Chondrocyte (in vitro differentiated cells): ENCODE results near the gene MACROD2. TPM values are rescaled to one million over a fixed set of nuclear protein-coding genes. Genes with fewer than 3 reads are reported as not detected.

Experiments used
- DNase-seq: peaks from one replicate; pipeline ENCODE4 v3.0.0; 2021; ENCODE audit warnings: mixed read lengths, low spot score
- H3K27ac Mint-ChIP-seq: one replicate; pipeline ENCODE4 v1.8.0; 2021; ENCODE audit warnings: mild to moderate bottlenecking, moderate library complexity, mixed read lengths; ENCODE audit not compliant: unreplicated experiment
- H3K27me3 Mint-ChIP-seq: 2 replicates; pipeline ENCODE4 v1.8.0; 2021; ENCODE audit warnings: low read depth, mixed read lengths
- H3K36me3 Mint-ChIP-seq: 2 replicates; pipeline ENCODE4 v1.8.0; 2021; ENCODE audit warnings: low read depth, mixed read lengths
- H3K4me1 Mint-ChIP-seq: 2 replicates; pipeline ENCODE4 v1.8.0; 2021; ENCODE audit warnings: low read depth, mild to moderate bottlenecking, mixed read lengths
- H3K4me3 Mint-ChIP-seq: one replicate; pipeline ENCODE4 v1.8.0; 2021; ENCODE audit warnings: mild to moderate bottlenecking, moderate library complexity, mixed read lengths; ENCODE audit not compliant: unreplicated experiment
- H3K9me3 Mint-ChIP-seq: 2 replicates; pipeline ENCODE4 v1.8.0; 2021; ENCODE audit warnings: low read depth, mixed read lengths
- CTCF ChIP-seq: fragments of 200-600 bp; sonication (generic); IDR thresholded peaks from 2 replicates; pipeline ENCODE4 v1.5.0; 2021; ENCODE audit warnings: antibody characterized with exemption, mild to moderate bottlenecking, moderate library complexity
- total RNA-seq: library from RNA; stranded (reverse); gene quantifications from 3 replicates; pipeline ENCODE4 v1.2.1, GENCODE V29; 2021

Gene MACROD2
- total RNA-seq, 1 donor from 2014 or later, result 3.2 TPM

- H3K36me3 Mint-ChIP-seq, result no peaks in the 10 kb centered on the region
- no peak overlapping the region for H3K4me3 Mint-ChIP-seq
- no peak for TF ChIP-seq CTCF
- no peak overlapping the region for H3K27ac Mint-ChIP-seq
- no peaks in the 10 kb centered on the region for H3K9me3 Mint-ChIP-seq
- no peak for DNase-seq
- H3K27me3 Mint-ChIP-seq, result no peaks in the 10 kb centered on the region
- H3K4me1 Mint-ChIP-seq, result no peaks in the 10 kb centered on the region
Measured at GRCh38 chr20:14431568-14431967, 436.3 kb downstream of the MACROD2 start.

- no peak overlapping the region for H3K27ac Mint-ChIP-seq
- H3K36me3 Mint-ChIP-seq, result no peaks in the 10 kb centered on the region
- no peaks in the 10 kb centered on the region for H3K9me3 Mint-ChIP-seq
- no peak for TF ChIP-seq CTCF
- DNase-seq, result no peak
- H3K4me1 Mint-ChIP-seq, result no peaks in the 10 kb centered on the region
- H3K4me3 Mint-ChIP-seq, result no peak overlapping the region
- H3K27me3 Mint-ChIP-seq, result no peaks in the 10 kb centered on the region
Measured at GRCh38 chr20:14432085-14432484, 436.8 kb downstream of the MACROD2 start.

- H3K27ac Mint-ChIP-seq, result no peak overlapping the region
Measured at GRCh38 chr20:14432597-14432996, 437.3 kb downstream of the MACROD2 start.

GRCh38 chr20:14434384-14435136 is 439.2 kb downstream of the MACROD2 start:
- no peak for TF ChIP-seq CTCF
- Mint-ChIP-seq H3K27ac (no peak overlapping the region), H3K27me3 (no peaks in the 10 kb centered on the region), H3K36me3 (peaks cover 4% of the 10 kb centered on the region), H3K4me1 (no peaks in the 10 kb centered on the region), H3K9me3 (peaks cover 14% of the 10 kb centered on the region), H3K4me3 (no peak overlapping the region)
- DNase-seq, result no peak

More at GRCh38 chr20:14432597-14432996, 437.3 kb downstream of the MACROD2 start:
- H3K4me3 Mint-ChIP-seq, result no peak overlapping the region
- H3K27me3 Mint-ChIP-seq, result no peaks in the 10 kb centered on the region
- no peaks in the 10 kb centered on the region for H3K4me1 Mint-ChIP-seq
- H3K36me3 Mint-ChIP-seq, result no peaks in the 10 kb centered on the region
- no peak for TF ChIP-seq CTCF
- H3K9me3 Mint-ChIP-seq, result no peaks in the 10 kb centered on the region
- DNase-seq, result no peak

- Mint-ChIP-seq H3K9me3 (peaks cover 14% of the 10 kb centered on the region), H3K27me3 (no peaks in the 10 kb centered on the region), H3K4me1 (no peaks in the 10 kb centered on the region), H3K27ac (no peak overlapping the region), H3K4me3 (no peak overlapping the region), H3K36me3 (peaks cover 4% of the 10 kb centered on the region)
- TF ChIP-seq CTCF, result no peak
- no peak for DNase-seq
Measured at GRCh38 chr20:14441201-14441600, 445.9 kb downstream of the MACROD2 start.
